ENCODE results near the gene SUV39H1.
"Not testable (repeated sequence)": the region's sequence is repeated elsewhere in the genome, so short reads cannot be mapped to it uniquely, and the experiment has no call there.

- TF ChIP-seq FOXM1 (IDR thresholded peaks at IDR 0.05; ENCODE audit: low read depth); RFX5 (IDR thresholded peaks at IDR 0.05; ENCODE audit: low read length): not testable (repeated sequence)
Observed at GRCh38 chrX:48682795-48683194, 13.7 kb upstream of the SUV39H1 start.

Data from SK-N-SH (cell line).